Left hindlimb (tissue), 1 donor: ENCODE data around the gene HOXC12.
A peak's percentile ranks its signal among the peaks of the same experiment; 100 is the strongest.

Experiments
- DNase-seq: peaks from one replicate; pipeline ENCODE4 v3.0.0-alpha.2; 2018

The HOXC12 gene

DNA sequence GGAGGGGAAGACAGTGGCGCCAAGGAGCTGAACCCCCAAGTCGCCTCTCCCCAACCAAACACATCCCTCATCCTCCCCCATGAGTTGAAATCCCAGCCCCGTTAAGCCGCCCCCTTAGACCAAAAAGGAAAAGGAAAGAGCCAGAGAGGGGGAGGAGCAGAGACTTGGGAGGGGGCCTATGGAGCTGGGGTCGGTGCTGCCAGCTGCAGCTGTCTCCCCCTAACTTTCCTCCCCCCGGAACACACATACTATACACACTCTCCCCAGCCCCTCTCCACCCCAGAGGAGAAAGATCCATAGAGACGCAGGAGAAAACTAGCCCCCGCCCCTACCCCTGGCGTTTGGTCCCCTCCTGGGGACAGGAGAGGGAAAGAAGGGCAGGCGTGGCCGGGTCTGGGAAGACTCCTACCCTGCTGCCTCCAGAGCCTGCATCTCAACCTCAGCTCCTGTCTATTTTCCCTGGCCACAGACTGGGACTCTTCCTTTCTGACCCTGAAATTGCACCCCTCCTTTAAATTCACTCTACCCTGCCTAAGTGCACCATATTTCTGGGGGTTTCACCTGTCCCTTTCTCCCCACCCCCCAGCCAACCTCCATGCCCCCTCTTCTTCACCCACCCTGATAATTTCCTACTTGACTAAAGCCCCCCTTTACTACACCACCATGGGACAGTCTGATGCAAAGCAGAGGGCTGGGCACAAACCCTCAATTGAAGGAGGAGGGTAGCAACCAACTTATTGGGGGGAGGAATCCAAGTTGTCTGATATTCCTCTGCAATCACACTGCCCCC, 43.6 kb downstream of the HOXC12 start:
- DNase-seq, result no peak

DNA sequence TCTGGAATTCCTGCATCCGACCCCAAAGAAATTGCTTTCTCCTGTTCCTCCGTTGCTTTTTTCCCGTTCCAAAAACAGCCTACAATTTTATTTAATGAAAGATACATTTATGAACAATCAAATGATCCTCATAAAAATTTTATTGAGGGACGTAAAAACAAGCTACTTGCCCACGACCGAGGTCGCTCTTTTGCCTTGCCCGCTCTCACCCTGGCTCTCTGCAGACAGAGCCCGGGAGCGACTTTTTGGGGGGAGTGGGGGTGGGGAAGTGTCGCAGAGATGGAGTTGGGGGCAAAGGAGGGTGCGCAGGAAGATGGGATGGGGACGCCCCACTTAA, 44.2 kb downstream of the HOXC12 start:
- no peak for DNase-seq

DNA sequence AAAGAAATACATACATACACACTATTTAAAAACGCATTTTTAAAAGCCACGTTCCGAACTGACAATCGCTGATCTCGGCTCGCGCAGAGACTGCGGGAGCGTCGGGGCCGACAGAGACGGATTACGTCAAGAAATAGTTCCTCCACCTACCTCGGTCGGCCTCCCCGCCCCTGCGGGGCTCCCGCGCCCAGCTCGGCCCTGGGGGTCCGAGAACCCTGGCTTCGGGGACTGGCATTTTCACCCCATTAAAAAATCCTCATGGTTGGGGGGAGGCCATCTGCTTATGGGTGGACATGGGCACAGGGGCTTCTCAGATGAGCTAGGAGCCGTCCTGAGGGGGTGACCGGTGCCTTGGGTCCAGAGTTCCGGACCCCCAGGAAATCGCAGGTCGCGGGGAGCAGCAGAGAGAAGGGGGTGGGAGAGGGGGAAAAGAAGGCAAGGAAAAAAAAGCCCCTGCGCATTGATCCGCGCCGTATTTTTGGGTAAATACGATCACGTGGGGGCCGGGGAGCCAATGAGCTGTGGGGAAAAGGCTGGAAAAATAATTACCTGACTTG, 44.9 kb downstream of the HOXC12 start:
- peak; percentile 84 for DNase-seq

DNA sequence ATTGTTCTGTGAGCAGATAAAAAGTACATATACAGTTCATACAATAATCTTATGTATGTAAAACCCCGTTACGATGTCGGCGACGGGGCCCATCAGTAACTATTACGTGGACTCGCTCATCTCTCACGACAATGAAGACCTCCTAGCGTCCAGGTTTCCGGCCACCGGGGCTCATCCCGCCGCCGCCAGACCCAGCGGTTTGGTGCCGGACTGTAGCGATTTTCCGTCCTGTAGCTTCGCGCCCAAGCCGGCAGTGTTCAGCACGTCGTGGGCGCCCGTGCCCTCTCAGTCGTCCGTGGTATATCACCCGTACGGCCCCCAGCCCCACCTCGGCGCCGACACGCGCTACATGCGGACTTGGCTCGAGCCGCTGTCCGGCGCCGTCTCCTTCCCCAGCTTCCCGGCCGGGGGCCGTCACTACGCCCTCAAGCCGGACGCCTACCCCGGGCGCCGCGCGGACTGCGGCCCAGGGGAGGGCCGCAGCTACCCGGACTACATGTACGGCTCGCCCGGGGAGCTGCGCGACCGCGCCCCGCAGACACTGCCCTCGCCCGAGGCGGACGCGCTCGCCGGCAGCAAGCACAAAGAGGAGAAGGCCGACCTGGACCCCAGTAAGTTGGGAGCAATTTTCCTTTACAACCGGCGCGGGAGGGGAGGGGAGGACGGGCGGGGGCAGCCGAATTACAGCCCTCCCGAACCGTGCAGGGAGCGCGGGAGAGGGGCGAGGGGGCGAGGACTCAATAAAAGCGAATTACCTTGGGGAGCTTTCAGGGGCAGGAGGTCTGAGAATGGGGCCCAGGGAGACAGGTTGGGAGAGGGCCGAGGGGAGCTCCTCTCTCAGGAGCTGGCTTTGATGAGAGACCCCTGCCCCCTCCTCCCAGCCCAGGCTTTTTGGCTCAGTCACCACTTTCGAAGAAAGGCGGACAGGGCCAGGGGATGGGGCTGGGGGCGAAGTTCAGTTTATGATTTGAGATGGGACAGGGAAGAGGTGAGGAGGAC, 45.7 kb downstream of the HOXC12 start, which contains the start of gene HOXC9:
Gene HOXC9, plus strand, starts transcription at position 46 of the 999 bp plus-strand sequence. Its CDS starts 28 bp downstream, at position 74.
- DNase-seq, result no peak

DNA sequence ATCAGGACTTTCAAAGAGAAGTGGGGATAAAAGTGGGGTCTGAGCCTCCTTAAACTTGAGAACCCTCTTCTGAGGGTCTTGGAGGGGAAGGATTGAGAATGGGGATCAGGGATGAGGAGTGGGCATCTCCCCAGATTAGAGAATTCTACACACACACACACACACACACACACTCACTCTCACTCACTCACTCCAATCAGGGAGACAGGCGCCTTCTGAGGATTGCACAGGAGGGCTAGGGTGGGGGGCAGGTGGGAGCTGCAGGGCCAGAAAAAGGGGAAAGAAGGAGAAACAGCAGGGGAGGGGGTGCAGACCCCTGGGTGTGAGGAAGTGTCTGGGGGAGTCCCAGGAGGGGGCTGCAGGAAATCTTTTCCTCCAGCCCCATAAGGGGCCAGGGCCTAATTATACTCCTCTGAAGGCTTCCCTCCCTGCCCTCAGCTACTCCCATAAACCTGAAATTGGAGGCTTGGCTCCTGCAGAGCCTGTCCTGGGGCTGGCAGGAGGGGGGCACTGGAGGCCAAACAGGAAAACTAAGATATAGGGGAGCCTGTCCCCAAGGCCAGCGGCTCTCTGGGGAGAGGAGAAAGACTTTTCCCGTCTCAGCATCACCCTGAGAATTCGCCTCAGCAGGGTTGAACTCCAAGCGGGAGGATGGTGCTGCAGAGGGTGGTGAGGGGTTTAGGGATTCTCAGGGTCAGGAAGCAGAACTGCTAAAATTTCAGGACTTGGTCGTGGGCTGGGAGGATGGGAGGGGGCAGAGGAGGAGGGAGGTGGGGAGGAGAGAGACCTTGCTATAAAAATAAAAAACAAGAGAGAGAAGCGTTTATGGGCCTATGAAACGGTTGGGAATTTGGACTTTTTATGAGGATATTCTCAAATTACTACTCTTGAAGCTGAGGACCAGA, 46.8 kb downstream of the HOXC12 start:
- no peak for DNase-seq

DNA sequence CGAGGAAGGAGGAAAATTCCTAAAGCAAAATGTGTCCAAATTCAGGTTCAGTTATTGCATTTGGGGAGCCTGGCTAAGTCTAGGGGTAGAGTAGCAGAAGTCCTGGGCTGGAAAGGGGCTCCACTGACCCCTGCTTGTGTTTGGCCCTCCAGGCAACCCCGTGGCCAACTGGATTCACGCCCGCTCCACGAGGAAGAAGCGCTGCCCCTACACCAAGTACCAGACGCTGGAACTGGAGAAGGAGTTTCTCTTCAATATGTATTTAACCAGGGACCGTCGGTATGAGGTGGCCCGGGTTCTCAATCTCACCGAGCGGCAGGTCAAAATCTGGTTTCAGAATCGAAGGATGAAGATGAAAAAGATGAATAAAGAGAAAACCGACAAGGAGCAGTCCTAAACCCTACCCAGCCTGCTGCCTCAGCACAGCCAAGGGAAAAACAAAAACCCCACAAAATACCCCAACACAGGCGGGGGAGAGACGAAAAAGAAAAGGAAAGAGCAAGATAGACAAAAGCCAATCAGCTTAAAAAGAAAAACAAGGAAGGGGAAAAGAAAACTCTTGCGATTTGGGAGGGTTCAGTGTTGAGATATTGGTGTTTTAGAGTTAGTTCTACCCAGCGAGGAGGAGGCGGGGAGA, 47.7 kb downstream of the HOXC12 start:
- no peak for DNase-seq

DNA sequence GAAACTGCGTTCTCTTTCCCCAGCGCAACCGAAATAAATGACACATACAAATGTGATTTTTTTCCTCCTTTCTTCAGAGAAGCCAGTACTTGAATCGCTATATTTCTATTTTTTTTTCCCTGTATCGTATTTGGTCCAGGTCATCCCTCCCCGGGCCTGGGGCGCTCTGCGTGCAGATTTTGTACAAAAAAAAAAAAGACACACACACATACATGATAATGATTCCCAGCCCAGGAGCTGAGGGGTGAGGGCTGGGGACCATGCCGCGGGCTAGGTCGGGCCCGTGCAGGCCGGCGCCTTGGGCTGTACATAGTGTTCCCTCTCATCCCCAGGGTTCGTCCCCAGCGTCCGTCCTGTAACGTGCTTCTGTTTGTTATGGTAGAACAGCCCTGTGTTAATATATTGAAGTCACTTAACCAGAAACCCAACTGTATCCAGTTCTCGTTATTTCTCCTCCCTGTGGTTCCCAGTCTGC, 48.2 kb downstream of the HOXC12 start:
- DNase-seq, result no peak

DNA sequence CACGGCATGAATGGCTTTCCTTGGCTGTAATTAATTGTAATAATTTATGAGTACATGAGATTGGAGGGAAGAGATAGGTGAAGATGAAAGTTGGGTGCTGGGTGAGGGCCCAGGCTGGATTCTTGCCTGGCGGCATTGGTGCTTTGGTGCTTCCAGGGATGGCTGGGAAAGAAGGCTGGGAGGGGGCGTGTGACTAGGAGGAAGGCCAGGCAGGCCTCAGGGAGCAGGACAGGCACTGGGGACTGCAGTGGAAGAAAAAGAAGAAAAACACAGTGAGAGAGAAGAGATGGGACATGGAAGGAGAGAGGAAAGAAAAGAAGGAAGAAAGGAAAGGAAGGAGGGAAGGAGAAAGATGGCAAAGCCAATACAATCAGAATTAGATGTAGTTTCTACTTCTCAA, 48.9 kb downstream of the HOXC12 start:
- no peak for DNase-seq

DNA sequence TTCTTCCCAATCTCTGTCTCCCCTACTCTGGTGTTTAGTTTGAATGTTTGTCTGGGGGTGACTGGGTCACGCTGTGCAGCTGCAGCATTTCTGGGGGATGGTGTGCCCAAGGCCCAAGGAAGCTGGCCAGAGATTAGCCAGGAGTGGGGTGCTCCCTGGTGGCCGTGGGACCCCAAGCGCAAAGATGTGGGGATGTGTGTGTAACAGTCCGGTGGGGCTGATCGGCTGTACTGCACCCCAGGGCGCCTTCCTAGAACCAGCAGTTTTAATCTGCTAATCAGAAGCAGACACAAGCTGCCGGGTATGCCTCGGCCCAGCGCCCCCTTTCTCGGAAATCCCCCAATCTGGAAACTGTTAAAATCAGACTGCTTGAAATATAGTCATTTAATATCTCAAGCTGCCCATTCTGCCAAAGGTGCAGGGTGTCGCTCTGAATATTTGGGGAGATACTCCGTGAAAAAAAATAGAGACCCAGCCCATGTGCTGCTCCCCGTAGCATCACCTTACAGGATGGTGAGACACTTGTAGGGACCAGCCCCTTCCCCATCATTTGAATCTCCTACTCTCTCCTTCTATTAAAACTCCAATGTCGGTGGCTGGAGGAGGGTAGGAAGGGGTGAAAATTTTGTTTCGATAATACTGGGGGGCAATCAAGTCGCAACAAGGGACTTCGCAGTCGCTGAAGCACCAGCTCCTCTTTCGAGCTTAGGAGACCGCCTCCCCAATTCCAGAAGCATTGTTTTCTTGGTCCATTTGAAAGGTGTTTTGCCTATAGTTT, 49.5 kb downstream of the HOXC12 start:
- DNase-seq, result no peak

DNA sequence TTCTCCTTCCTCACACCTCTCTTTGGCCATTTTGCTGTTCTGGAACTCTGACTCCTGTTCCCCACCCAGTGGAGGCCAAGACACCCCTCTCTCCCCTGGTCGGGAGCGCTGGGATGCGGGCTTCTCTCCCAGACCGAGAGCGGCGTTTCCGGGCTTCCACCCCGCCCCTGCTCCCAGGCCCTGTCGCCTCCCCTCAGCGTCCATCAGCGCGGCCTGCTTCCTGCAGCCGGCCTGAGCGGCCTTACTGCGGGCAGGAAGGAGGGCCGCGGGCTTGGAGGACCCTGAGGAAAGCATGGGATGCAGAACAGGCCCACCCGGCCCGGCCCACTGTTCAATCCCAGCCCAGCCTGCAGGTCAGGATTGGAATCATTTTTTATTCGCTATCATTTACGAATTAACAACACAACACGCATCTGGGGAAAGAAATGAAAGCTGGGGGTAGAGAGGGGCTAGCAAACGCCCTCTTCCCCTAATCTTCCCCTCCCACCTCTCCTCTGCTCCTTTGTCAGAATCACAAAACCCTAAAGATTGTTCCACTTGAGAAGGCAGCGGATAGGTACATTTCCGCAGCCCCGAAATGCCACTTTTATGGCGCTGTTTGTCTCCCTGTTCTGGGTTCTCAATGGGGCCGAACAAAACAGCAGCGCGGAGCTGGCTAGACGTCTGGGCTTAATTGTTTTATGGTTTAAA, 50.3 kb downstream of the HOXC12 start:
- no peak for DNase-seq

DNA sequence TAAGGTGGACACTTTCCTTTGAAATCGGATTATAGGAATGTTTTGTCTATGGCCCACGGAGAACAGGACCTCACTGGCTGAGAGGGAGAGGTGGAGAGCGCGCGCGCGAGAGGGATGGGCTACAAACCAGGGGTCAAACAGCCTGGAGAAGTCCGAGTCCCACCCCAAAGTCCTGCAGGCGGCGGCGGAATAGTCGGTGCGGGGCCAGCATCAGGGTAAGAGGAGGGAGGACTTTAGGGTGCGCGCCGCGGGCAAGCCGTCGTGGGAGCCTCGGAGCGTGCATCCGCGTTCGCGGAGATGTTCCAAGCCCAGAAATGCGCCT, 50.8 kb downstream of the HOXC12 start:
- DNase-seq, result no peak

DNA sequence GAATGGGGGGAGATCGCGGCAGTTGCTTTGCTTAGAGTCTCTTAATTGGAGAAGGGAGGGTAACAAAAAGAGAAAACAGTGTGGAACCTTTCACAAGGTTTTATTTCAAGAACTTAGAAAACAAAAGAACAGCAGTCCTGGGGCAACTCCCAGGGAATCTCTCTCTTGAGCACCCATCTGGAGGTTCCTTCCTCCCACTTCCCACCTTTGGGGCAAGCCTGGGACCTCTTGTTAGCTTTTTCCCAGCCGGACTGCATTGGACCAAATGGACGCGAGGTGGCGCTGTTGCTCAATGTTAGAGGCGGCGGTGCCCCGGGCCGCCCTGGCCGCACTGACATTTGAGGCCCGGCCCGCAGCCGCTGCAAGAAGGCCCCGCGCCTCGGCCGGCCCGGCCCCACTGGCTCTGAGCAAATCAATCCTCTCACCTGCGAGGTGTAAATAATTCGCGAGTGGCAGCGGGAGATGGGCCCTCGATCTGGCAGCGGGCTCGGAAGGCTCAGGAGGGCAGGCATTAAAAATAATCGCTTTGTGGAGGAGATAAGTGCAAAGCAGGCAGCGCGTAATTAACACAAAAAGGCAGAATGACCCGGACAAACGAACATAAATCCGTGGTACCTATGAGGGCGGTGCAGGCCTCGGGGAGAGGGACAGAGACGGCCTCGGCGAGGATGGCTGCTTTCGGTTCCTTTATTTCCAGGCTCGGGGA, 51.3 kb downstream of the HOXC12 start:
- peak; percentile 91 for DNase-seq

DNA sequence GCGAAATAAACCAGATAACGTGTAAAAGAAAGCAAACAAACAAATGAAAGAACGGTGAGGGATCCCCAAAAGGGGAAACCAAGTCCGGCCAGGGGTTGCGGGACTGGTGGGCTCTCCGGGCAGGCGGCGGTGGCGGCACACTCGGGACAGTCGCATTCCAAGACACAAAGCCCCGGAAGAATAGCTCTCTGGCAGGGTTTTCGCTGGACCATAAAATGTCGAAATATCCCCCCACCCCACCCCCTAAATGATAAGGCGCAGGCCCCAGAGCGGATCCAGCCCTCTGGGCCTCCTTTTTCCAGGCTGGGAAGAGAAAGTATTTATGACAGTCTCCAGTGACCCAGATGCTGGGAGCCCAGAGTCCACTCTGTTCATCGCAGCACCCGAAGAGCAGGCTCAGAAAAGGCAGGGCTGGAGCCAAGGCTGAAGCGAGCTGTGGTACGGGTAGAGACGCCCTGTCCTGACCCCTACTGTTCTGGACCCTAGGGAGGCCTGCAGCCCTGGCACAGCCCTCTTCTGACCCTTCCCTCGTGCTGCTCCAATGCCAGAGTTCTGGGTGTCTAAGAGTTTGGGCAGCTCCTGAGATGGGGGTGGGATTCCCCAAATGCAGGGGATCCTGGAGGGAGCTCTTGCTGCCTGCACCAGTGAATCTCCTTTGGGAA, 52.0 kb downstream of the HOXC12 start:
- DNase-seq, result no peak

DNA sequence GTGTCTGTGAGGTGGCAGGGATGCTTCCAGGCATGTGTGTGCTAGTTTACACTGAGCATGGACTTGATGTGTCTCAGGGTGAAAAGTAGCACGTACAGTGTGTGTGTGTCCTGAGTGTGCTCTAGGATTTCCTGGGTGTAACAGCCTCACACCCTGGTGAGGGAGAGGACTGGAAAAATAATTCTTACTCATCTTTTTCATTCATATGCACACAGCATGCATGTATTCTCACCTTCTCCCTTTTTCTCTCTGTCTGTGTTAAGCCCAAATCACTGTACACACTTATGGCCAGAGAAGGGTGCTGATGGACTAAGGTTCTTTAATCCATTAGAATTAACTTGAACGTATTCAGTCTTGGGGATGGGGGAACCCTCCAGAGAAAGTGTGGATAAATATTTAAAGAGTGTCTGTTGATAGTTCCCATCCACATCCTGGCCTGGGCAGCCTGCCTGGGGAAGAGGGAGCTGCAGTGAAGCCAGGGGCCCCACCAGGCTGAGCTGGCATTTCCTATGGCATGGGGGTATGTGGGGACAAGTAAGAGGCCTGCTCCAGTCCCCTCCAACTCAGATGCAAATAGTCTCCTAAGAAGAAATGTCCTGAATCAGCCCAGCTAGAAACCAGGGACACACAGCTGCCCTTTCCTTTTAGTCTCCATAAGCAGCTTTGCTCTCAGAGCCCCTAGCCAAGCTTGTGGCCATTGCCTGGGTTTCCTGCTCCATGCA, 53.0 kb downstream of the HOXC12 start:
- no peak for DNase-seq

DNA sequence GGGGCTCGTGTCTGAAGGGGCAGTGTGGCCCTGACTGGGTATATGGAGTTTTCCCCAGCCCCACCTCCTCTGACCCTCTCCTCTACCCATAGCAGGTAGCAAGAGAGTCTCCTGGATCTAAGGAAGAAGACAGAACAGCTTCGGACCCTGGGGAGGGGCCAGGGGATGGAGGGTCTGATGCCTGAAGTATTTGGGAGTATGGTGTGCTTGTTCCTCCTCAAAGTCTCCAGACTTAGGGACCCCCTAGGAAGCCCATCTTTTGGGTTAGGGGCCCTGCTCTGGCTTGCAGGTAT, 53.5 kb downstream of the HOXC12 start:
- DNase-seq, result no peak
